Activated T-cell treated with anti-CD3 and anti-CD28 coated beads, Interleukin-2, amount 50 U/mL, for 48 hours (primary cell): Measurements from ENCODE around the gene EPHA4.

Source experiments
- DNase-seq, 2 experiments: peaks; one replicate each; pipeline ENCODE4 v3.0.0-alpha.2; 2020

EPHA4 gene

DNA sequence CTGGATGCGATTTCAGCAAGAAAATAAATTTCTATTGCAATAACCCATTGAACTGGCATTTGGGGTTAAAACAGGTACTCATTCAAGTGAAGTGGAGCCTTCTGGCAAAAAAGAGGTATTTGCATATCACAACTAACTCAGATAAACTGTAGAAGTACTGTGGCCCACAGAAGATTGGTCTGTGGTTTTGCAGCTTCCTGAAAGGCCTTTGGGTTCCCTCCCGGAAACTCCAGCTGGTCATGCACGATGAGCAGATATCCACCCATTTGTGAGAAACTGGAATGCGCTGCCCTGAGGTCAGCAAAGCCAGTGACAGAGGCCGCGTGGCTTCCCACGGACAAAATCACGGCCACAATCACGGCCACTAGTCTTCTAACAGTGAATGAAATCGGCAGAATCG lies 106.3 kb downstream of the EPHA4 start:
- DNase-seq: no peak

DNA sequence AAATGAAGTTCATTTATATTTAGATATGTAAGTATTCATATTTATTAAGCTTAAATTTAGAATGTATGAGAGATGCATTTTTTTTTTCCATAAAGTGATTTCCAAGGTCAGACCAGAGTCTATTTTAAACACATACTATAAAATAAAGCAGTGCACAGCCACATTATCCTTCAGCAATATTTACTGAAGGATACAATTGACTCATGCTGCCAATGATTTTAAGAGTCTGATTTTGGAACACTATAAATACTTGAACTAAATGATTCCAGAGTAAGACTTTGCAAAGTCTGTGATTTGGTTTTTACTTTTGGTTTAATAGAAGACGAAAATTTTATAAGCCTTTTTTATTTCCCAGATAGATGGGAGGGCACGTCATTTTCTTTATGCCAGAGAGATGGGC lies 107.1 kb downstream of the EPHA4 start:
- no peak for DNase-seq

DNA sequence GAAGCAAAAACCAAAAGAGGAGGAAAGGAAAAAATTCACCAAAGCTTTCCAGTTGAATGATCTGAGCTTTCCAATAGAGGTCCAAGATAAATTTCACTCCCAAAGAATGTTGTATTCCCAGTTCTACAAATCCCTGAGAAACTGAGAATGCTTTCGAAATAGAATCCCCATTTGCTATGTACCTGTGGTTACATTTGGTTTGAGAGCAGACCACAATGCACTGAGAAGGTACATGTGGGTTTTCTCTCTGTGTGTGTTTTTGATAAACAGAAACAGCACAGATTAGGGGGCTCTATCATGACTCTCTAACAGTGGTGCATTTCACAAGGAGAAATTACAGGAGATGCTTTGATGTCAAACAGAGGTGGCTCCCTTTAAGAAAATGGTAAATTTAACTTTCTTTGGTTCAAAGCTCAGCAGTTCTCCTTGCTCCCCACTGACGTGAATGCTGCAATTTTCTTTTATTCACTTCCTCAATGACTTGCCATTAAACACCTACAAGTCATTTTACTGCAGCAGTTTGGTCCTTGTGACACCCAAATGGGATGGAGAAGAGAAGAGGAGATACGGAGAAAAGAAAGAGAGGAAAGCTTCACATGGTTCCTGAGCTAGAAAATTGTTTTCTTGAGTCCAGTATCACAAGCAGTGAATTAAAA lies 108.7 kb downstream of the EPHA4 start:
- DNase-seq: no peak

DNA sequence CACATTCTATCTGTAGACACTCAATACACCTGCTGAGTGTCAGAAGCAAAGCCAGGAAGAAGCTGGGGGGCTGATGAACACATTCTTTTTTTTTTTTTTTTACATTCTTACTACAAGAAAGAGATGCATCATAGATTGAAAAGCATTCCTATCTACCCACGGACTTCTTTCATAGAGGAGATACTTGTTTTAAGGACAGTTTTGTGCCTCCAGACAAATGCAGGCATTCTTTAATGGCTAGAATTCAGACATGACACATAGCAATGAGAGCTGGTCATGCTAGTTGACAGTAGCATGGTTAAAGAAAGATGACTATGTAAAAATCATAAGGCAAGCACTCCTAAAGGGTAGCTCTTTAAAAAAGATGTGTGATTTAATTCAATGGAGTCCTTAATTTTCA lies 110.2 kb downstream of the EPHA4 start:
- DNase-seq: no peak

DNA sequence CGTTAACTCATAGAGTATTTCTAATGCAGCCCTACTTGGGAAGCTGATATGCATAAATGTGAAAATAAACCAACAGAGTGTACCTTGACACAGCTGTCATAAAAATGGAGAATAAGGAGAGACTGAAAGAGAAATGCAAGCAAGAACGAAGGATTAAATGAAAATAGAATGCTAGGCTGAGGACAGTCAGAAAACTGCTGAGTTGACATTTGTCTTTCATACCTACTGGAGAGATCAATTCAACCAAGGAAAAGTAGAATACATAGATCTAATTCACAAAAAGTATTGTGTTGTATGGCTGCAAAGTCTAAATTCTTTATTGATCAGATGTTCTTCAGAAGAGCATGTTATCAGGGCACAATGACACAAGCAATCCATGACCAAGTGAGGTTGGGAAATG lies 112.0 kb downstream of the EPHA4 start:
- no peak for DNase-seq

DNA sequence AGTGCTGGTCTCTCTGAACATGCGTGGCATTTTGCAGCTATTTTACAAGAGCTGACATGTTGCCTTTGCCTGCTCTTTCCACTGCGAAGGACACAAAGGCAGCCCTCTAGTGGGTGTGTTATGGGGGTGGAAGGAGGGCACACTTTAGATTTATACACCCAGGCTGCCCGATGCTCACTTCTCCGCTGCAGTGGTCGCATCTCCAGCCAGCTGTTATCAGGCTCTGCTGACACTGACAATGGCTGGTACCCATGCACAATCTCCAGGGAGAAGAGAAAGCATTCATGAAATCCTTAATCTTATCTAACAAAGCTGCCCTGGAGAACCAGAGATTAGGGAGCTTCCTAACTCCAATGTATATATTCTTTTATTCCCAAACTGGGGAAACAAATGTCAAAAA lies 113.5 kb downstream of the EPHA4 start:
- DNase-seq: no peak

DNA sequence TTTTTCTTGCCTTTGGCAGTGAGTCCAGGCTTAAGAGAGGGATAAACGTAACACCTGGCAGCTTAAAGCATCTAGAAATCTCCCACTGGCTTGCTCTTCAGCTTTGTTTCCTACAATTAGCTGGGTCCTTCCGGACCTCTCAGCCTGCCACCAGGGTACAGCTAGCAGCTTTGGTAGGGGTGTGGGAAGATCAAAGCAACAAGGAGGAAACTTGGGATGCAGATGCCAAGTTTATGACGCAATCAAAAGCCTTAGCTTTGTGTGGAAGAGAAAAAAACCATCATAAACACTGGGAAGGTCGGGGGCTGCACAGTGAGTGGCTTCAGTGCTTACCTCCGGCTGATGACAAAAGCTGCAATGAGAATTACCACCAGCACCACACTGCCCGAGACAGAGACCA lies 116.9 kb downstream of the EPHA4 start:
- DNase-seq: no peak

DNA sequence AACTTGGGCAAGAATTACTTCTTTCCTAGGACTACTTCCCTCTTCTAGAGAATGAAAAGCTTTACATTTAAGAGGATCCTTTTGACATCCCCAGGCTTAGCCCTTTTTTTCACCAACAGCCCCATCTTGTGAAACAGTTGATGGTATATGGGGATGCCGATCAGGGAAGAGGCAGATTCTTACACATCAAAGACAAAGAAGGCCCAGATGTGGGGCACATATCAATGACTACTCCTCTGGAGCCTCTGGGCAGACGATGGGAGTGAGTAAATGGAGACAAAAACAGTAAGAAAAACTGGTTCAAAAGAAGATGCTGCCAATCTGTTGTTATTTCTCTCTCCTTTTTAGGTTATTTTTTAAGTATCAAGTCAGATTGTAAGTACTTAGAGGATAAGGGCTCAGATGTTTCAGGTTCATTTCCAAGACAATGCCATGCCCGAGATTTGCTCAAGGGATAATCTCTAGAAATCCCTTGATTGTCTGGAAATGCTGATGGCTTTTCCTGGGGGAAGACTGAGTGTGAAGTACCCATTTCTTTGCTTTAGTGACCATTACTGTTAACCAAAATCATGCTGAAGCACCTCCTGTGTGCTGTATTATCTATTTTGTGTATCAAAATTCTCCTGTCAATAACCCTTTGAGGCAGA lies 117.5 kb downstream of the EPHA4 start:
- DNase-seq: no peak

DNA sequence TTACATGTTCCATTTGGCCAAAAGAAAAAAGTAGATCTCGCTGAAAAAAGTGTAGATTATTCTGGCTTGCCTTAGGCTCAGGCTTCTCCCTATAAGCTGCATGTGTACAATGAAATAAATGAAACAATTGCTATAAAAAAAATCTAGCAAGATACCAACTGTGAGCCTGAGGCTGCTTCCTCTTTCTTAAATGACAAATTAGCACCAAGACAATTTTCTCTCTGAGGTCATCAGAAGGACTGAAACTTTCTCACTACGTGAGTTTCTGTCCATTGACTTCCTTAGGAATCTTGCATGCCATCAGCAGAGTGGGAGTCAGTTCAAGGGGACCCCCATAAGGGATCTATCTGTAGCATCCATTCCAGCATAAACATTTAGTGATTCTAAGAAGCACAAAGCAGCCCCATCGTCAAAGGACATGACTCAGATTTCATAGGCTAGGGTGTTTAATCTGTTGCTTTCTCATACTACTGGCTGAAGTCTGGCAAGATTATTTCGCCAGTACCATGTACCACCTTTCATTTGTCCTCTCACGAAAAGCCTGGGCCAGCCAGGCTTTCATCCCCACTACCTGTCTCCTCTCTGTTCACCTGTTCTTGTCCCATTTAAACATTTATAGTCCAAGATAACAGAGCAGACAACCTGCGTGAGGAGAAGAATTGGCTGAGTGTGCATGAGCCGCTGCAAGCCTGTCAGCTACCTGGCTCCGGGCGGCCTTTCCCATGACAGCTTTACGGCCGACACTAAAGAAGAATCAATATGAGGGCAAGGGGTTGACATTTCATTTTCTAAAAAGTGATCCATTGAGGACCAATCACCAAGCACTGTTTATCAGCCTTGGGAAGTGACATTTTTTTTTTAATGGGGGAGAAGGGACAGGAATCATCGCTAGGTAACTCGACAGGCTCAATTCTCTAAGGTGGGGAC lies 120.0 kb downstream of the EPHA4 start:
- no peak for DNase-seq

DNA sequence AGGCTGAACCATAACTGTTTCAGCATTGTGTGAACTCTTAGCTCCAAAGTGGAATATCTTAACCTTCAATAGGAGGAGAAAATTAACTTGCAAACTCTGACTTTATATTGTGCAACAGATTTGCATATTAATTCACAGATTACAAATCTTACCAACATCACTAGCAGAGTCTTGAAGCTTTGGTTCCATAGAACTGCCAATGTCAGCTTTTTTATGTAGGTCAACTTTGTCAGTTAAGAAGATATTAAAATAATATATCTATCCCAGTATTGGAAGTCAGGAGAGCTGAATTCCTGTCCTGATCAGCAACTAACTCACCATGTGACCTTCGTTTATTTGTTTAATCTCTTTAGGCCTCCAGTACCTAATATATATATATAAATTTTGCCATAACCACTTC lies 121.8 kb downstream of the EPHA4 start:
- no peak for DNase-seq

DNA sequence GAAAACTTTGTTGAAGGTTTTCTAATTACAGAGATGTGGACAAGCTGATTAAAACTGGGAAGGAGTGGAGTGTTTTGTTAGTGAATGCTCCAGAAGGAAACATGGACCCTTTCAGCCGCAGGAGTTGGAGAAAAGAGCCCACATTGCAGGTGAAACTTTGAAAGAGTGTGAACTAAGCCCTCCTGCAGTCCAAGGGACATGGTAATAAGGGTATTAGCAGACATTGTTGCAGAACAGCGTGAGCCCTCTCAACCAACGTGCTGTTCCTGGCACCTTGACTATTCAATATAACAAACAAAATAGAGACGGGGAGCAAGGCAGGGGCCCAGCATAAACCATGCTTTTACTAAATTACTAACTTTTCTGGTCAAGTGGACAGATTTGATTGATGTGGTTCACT lies 122.7 kb downstream of the EPHA4 start:
- no peak for DNase-seq

DNA sequence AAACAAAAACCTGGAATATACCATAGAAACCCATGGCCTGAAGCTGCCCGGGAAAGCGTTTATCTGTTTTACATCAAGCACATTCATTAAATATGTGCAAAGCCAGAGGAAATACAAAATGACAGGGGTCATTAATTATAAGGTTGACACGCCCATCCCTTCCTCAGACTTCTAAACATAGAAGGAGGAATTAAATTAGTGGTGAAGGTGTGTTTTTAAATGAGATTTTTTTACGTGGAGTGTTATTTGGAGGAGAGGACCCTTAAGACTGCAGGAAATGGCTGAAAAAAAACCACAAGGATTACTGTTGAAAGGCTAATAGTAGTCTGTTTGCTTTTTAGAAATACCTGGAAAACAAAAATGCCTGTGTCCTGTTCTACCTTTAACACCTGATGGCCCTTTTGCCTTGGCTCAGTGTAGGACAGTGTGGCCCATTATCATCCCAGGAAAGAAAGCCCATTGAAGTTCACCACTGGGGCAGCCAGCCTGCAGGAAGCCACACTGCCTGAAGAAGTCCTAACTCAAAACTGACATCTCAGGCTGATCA lies 123.2 kb downstream of the EPHA4 start:
- DNase-seq: no peak

DNA sequence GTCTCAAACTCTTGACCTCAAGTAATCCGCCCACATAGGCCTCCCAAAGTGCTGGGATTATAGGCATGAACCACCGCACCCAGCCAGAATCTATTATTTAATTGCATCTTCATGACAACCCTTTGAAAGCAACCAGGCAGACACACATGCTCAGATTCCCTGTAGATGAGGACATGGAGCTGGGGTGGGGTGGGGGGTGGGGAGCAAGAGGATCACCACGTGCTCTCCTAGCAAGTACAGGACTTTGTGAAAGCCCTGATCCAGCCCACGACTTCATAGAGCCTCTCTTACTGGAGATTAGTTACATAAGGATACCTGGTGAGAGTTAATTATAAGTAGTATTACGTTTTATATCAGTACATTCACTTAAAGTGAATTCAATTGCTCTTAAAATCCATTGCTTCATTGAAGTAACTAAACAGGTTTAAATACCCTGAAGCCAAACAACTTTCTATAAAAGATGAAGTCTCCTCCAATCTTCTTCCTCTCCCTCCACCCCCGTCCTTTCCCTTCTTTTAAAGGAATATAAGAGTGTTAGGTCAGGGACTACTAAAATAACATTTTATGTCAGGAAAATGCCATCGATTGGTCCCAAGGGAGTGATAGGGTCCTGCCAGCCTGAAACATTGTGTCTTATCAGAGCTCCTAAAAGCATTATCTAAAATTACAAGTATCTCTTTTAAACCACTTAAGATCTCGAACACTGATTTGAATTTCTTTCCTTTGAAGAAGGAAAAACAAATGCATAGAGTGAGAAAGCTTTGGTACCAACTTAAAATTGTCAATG lies 123.9 kb downstream of the EPHA4 start:
- no peak for DNase-seq

DNA sequence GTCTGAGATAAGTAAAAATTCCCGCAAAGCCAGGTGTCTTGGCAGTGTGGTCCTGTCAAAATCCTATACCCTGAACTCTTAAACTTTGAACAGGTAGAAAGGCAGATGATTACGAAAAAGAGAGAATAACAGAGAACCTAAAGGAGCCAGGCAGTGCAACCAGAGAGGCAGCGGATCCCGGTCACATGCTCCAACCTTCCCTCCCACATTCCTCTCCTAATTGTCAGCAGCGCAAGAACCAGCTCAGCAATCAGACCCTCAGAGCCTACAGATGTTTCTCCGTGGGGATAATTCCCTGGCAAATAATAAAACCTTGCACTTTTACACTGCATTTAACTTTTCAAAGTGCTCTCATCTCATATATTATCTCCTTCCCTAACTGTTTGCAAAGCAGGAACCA lies 124.8 kb downstream of the EPHA4 start:
- DNase-seq: no peak

DNA sequence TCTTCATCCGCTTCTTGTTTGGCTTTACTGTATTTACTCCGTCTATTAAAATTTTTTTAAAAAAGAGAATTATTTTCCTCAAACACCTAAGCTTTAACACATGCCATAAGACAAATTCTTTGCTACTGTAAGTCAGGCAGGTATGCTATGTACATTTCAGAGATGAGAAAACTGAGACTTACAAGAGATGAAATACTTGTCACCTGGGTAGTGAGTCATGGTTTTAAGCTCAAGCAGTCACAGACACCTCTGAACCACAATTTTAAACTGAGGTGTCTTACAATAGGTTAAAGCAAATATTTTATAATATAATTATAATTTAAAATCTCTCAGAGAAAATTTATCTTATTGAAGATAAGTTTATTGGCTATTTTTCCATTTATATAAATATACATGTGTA lies 126.0 kb downstream of the EPHA4 start:
- no peak for DNase-seq

DNA sequence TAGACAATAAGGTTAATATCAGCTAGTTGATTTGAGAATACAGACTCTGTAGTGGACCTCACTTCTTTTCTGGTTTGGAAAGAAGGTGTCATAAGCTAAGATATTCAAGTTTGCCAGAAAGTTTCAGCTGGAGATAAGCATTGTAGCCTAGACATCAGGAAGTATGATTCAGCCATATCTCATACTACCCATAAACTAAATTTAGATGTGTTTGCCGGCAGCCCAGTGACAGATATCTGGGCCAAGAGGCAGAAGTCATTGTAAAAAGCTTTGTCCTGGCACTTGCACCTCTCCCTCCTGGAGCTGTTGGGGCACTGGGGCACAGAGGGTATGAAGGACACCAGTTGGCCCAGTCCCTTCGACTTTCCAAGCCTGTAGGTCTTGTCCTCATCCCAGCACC lies 128.0 kb downstream of the EPHA4 start:
- no peak for DNase-seq

DNA sequence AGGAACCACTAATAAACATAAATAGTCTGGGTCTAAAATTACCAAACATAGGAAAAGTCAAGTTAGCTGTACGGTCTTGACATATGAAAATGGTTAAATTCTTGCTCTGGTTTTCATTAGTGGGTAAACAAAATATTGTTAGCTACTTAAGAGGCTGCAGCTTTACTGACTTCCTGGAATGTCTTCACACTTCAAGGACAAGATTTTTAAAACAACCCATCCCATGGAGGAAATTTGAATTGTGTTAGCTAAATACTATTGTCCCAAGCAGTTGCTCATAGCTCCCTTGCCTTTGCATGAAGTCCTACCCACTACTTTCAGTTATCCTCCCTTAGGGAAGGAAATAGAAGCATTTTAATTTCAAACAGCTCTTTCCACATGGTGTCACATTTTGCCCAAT lies 128.5 kb downstream of the EPHA4 start:
- no peak for DNase-seq

DNA sequence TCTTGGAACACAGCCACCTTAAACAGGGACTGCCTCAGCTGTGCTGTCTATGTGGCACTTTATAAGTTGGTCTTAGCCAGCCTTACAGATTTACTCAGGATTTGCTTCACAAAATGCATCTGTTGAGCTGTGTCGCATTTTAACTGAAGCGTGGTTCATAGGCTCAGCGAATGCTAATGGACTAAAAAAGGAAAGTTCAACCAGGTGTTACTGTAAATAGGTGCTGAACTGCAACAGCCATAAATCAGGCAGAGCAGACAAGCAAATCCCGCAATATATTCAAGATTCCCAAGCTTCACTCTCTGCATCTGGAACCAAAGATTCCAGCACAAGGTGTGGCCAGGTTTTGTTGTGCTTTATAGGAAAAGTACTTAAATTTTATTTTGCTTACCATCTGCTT lies 130.0 kb downstream of the EPHA4 start:
- DNase-seq: no peak

DNA sequence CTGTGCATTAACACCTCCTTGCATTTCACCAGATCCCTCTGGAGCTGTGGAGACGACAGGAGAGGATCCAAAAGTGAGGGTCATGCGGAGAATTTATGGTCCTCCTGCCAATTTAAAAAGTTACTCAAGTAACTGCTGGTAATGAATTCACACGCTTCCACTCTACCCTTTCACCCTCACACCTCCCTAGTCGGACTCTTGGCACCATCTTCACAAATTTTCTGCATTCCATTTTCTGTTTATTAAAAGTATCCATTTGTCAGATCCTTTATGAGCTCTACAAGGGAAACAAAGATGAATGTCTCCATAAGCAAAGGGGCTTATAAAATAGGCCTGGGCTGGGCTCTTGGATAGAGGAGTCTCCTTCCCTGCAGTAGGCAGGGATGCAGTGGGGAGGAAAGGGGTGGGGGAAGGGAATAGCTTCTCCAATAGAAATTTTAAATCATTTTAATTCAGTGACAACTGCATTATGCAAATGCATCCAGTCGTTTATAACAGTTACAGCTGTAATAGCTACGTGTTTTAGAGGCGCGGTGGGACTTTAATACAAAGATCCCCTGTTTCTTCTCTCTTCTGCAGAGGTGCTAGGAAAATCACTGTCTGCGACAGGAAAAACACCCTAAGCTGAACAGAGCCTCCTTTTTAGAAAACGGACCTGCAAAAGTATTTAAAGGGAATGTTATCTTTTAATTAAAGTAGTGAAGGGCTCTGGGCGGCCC lies 132.2 kb downstream of the EPHA4 start:
- no peak for DNase-seq

DNA sequence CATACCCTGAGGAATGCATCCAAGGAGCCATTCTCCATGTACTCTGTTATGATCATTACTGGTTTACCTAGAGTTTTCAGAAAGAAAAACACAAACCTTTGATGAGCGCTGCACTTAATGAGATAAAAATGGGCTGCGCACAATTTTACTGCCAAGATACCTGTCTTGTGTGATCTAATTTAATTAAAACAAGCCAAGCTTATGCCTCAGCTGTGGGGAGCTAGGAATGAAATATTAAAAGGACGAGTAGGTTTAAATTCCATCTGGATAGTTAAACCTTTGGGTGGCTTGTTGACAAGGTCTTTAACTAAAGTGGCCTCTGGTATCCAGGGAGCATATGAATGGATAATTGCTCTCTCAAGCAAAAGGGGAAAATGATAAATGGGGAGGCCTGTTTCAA lies 135.0 kb downstream of the EPHA4 start:
- no peak for DNase-seq

DNA sequence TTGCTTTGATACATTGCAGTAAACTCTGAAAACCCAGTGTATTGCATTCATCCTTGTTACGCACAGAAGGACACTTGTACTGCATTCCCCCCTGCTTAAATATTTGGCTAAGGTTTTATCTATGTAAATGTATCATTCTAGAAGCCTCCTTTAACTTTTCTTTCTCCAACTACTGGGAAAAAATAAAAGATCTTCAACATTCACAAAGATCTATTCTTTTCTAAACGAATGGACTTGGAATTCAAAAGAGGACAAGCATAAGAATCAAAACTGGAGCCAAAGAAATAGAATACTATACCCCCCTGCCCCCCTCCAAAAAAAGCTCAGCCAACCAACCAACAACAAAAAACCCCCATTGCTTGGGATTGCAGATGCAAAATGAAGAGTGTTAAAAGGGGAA lies 136.9 kb downstream of the EPHA4 start:
- no peak for DNase-seq

DNA sequence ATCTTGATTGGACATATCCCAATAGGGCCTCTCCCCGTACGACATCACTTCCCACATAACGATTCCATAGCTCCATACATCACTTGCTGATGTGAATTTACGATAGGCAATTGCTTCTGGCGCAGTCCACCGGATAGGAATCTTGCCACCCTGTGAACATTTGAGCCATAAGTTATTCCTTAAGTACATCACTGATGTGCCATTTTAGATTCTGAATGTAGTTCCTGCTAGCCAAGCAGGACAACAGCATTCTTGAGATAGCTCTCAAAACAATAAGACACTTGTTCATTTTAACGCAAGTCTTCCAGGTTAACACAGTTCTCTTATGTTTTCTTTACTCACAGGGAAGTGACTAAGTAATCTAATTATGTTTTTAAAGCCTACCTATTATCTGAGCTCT lies 138.0 kb downstream of the EPHA4 start:
- no peak for DNase-seq
